ENCODE data around the gene RAB11FIP3. TPM values are rescaled to one million over a fixed set of nuclear protein-coding genes. Genes with fewer than 3 reads are reported as not detected.

RAB11FIP3 gene
- total and polyA plus RNA-seq, 2 of the 13 experiments (the other 11 are each of a cell fraction or from before 2014, with no cell fraction given): 34.3 to 57.6 TPM

- TF ChIP-seq, protein P1, sequence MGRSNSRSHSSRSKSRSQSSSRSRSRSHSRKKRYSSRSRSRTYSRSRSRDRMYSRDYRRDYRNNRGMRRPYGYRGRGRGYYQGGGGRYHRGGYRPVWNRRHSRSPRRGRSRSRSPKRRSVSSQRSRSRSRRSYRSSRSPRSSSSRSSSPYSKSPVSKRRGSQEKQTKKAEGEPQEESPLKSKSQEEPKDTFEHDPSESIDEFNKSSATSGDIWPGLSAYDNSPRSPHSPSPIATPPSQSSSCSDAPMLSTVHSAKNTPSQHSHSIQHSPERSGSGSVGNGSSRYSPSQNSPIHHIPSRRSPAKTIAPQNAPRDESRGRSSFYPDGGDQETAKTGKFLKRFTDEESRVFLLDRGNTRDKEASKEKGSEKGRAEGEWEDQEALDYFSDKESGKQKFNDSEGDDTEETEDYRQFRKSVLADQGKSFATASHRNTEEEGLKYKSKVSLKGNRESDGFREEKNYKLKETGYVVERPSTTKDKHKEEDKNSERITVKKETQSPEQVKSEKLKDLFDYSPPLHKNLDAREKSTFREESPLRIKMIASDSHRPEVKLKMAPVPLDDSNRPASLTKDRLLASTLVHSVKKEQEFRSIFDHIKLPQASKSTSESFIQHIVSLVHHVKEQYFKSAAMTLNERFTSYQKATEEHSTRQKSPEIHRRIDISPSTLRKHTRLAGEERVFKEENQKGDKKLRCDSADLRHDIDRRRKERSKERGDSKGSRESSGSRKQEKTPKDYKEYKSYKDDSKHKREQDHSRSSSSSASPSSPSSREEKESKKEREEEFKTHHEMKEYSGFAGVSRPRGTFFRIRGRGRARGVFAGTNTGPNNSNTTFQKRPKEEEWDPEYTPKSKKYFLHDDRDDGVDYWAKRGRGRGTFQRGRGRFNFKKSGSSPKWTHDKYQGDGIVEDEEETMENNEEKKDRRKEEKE (IDR thresholded peaks at IDR 0.05): no peak
- TF ChIP-seq PAXIP1 (CRISPR knock-in tag; conservative IDR thresholded peaks at IDR 0.05): peak; percentile 29; the same call in 1 of the 2 replicates
- no peak for TF ChIP-seq KLF9 (CRISPR knock-in tag; IDR thresholded peaks at IDR 0.05; ENCODE audit: low read depth)
- no peak for TF ChIP-seq MBD4 (IDR thresholded peaks at IDR 0.05; ENCODE audit: borderline replicate concordance, low read length)
- TF ChIP-seq ZNF570 (CRISPR knock-in tag; IDR thresholded peaks at IDR 0.05; ENCODE audit: borderline replicate concordance): 0 out of 2 replicates have a peak, but pooled peaks have one; percentile 68
- no peak for TF ChIP-seq FOXP1 (IDR thresholded peaks at IDR 0.05)
- TF ChIP-seq FOXP1 (CRISPR knock-in tag; IDR thresholded peaks at IDR 0.05): no peak
- peak; percentile 66 for TF ChIP-seq ZNF777 (CRISPR knock-in tag; IDR thresholded peaks at IDR 0.05)
- peak; percentile 91 for TF ChIP-seq GABPB1 (CRISPR knock-in tag; IDR thresholded peaks at IDR 0.05)
- TF ChIP-seq FOXP4 (CRISPR knock-in tag; IDR thresholded peaks at IDR 0.05): no peak; the same call in 1 of the 2 replicates
- no peak for TF ChIP-seq ZNF850 (CRISPR knock-in tag; conservative IDR thresholded peaks at IDR 0.05)
- 0 out of 2 replicates have a peak, but pooled peaks have one; percentile 72 for TF ChIP-seq ZNF766 (CRISPR knock-in tag; IDR thresholded peaks at IDR 0.05; ENCODE audit: borderline replicate concordance)
- no peak for TF ChIP-seq ZNF18 (CRISPR knock-in tag; IDR thresholded peaks at IDR 0.05; ENCODE audit: insufficient replicate concordance)
- TF ChIP-seq RXRA (CRISPR knock-in tag; IDR thresholded peaks at IDR 0.05): no peak
- no peak for TF ChIP-seq TEAD3 (CRISPR knock-in tag; optimal IDR thresholded peaks at IDR 0.05; ENCODE audit: borderline replicate concordance)
- no peak for TF ChIP-seq GPN1 (CRISPR knock-in tag; IDR thresholded peaks at IDR 0.05; ENCODE audit: borderline replicate concordance)
- TF ChIP-seq MIER2 (CRISPR knock-in tag; IDR thresholded peaks at IDR 0.05): no peak
- no peak for TF ChIP-seq NCOA5 (CRISPR knock-in tag; IDR thresholded peaks at IDR 0.05)
- TF ChIP-seq RELA (CRISPR knock-in tag; IDR thresholded peaks at IDR 0.05): no peak
- no peak for TF ChIP-seq PCBP1 (IDR thresholded peaks at IDR 0.05; ENCODE audit: borderline replicate concordance, low read depth, low read length)
- peak; percentile 46; the same call in 1 of the 2 replicates for TF ChIP-seq IRF2 (CRISPR knock-in tag; IDR thresholded peaks at IDR 0.05)
These were observed 101.8 kb downstream of the RAB11FIP3 start, which contains the start of gene CAPN15 (continued) for GRCh38 chr16:527015-527903.
